Skin of body (tissue), 2 donors: Measurements from ENCODE around the gene PIP5KL1. TPM values are rescaled to one million over a fixed set of nuclear protein-coding genes. Genes with fewer than 3 reads are reported as not detected.

Experiments used
- DNase-seq: peaks from one replicate; lab custom pipeline; 2025; lab: John Stamatoyannopoulos, UW
- total RNA-seq: library from RNA; depleted of rRNA; stranded (reverse); fragments of >200 nt; gene quantifications from one replicate; pipeline ENCODE4 v1.2.3, GENCODE V29; 2014

PIP5KL1 gene, protein sequence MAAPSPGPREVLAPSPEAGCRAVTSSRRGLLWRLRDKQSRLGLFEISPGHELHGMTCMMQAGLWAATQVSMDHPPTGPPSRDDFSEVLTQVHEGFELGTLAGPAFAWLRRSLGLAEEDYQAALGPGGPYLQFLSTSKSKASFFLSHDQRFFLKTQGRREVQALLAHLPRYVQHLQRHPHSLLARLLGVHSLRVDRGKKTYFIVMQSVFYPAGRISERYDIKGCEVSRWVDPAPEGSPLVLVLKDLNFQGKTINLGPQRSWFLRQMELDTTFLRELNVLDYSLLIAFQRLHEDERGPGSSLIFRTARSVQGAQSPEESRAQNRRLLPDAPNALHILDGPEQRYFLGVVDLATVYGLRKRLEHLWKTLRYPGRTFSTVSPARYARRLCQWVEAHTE
- 1.2 TPM for total RNA-seq

DNA sequence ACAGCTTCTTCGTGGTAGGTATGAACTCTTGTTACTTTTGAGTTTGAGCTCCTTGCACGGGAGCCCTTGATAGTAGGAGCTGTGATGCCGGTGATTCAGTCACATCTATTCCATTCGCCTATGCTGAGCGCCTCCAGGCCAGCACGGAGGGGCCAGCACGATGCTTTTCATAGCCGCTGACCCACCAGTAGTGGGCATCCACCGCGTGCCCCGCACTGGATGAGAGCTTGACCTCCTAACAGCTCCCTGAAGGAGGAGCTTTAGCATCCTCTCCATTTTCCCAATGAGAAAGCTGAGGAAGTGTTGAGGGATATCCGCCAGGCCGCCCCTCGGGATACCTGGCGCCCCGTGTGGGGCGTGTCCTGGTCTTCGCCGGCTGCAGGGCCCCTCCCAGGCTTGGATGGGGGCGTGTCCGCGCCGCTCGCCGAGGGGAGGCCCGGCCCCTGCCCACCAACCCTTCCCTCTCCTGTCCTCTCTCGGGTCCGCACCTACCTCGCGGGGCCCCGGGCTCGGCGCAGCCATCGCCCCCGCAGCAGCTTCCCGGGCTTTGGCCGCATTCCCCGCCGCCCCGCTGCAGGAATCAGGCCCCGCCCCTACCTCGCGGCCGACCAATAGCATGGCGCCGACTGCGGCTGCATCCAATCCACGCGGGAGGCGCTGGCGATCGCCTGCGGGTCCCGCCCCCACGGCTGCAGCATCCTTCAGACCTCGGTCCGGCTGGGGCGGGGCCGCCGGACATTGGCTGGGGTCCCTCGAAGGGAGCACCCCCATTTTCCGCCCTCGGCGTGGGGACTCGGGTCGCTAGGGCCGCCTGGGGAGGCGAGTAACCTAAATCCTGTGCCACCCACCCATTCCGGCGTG lies at the start of gene PIP5KL1:
Gene PIP5KL1, minus strand, starts transcription at position 547 of the 861 bp plus-strand sequence. Its CDS starts 25 bp downstream, at position 522.
- DNase-seq = peak; percentile 37

DNA sequence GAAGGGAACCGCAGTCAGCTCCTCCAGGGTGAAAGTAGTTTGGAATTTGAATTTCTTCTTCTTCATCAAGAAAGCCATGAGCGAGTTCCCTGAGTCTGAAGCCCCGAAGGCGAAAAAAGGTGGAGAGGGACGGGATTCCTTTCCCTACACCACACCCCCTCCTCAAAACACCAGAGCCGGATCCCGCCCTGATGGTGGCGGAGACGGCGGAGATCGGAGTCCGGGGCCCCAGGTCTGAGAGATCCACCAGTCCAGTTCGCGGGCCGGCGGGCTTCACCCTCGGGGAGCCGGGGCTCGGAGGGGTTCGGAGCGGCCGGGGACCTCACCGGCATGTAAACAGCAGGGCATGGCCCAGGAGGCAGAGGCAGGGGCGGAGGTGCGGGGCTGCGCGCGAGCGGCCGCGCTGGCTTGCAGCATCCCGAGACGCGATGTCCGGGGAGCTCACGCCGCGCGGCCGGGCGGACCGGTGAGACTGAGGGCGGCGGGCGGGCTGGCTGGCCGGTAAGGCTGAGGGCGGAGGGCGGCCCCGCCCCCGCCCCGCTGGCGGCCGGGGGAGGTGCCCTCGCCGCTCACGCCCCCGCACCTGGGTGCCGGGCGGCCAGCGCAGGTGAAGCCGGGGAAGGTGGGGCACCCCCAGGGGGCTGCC lies 49.6 kb upstream of the PIP5KL1 start:
- DNase-seq = no peak

DNA sequence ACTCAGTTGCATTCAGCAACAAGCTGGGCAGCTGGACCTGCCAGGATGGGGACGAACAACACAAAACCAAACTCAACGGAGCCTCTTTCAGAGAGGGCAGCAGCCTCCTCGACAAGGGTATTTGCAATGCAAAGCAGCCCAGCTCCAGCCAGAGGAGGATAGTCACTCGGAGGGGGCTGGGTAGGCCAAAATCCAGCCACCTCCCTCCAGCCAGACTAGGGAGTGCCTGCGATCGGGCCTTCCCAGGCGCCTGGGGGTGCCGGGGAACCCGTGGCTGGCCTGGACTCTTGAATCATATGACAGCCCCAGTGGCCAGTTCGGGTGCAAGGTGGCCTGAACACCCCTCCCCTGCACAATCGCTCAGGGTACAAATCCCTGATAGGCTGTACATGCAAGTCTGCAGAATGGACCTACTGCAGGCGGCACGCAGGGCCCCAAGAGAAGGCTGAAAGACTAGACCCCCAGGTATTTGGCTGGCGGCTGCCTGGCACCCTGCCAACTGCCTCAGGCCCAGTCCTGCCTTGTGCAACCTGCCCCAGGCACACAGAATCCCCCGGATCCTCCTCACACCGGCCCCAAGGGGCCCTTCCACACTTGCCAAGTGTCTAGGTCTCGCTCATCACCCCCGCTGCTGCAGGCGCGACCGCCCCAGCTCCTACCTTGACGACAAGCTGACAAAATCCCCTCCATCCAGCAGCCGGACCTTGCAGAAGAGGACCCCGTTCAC lies 48.9 kb upstream of the PIP5KL1 start:
- DNase-seq = no peak

DNA sequence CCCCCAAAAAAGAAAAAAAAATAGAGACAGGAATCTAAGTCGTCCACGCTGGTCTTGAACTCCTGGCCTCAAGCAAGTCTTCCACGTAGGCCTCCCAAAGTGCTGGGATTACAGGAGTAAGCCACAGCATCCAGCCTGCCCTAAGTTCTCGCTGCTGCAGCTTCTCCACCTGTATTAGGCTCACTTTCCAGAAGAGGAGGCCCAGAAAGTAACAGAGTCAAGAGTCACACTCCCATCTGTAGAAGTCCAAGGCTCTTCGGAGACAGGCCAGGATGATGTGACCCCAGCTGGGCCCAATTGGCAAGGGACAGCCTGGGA lies 48.4 kb upstream of the PIP5KL1 start:
- DNase-seq = no peak

DNA sequence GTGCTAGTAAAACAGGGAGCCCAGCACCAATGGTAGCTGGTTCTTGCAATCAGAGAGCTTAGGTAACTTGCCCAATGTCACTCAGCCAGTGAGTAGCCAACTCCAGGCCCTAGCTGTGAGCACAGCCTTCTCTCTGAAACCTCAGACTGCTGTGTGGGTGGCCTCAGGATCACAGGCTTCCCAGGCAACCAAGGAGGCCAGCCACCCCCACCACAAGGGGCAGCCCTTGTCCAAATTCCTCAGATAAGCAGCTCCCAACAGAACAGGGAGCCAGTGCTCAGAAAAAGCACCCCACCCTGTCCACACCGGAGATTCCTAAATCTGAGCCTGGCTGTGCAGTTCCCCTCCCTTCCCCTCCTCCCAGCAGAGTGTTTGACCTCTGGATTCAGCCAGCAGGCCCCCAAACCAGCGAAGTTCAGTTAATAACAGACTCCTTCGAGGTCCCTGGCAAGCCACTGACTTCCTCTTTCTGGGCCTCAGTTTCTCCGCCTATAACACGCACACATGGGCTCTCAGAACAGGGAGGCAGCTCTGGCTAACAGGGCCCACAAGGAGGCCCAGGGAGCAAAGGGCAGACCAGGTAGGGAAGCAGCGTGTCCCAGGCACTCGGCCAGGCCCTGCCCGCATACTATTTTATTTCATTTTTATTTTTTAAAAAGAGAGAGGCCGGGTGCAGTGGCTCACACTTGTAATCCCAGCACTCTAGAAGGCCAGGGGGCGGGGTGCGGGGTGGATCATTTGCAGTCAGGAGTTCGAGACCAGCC lies 47.5 kb upstream of the PIP5KL1 start:
- DNase-seq = no peak

DNA sequence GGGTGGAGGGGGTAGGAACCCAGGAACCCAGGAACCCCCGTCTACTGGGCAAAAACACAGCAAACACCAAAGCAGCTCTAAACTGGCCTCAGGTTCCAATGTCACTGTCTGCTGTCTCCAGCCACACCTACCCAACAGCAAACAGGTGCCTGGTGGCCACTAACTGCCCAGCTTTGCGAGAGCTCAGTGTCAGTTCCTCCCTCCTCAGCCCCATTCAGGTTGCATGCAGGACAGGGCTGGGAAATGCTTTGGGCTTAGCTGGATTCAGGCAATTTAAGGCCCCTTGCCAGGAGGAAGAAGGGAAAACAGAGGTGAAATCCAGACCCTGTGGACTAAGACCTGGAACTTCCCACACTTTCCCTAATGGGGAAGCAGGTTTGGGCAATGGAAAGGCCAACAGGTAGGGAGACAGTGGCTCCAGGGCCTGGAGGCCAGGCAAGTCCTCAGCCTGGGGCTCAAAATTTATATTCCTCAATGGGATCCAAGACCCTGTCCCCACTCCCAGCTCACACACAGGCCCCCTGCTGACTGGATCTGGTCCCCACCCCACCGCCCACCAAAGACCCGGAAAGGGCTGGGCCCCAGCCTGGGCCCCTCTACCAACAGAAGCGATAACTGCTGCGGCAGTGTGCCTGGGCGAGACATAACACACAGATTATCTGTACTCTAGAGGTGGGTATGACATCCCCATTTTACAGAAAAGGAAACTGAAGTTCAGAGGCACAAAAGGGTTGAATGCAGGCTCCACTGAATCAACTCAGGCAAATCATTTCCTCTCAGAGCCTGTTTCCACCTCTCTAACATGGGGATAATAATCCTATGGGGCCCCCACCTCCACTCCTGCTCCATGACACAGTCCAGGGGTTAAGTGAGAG lies 46.7 kb upstream of the PIP5KL1 start:
- DNase-seq = no peak

DNA sequence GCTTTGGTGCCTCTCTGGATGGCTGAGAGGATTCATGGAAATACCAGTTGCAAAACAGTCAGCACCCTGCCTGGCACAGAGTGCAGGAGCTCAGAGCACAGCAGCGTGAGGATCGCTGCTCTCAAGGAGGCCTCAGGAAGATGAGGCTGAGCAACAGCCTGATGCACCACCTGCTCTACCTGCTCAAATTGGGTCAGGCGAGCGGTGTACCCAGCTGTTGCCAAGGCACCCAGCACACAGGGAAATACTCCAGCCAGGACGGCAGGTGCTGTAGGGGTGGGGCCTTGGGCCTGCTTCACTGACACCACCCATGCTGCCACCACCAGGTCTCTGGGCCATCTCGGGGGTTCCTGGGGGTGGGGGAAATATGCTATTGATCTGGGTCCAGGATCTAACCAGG lies 45.9 kb upstream of the PIP5KL1 start:
- no peak for DNase-seq

DNA sequence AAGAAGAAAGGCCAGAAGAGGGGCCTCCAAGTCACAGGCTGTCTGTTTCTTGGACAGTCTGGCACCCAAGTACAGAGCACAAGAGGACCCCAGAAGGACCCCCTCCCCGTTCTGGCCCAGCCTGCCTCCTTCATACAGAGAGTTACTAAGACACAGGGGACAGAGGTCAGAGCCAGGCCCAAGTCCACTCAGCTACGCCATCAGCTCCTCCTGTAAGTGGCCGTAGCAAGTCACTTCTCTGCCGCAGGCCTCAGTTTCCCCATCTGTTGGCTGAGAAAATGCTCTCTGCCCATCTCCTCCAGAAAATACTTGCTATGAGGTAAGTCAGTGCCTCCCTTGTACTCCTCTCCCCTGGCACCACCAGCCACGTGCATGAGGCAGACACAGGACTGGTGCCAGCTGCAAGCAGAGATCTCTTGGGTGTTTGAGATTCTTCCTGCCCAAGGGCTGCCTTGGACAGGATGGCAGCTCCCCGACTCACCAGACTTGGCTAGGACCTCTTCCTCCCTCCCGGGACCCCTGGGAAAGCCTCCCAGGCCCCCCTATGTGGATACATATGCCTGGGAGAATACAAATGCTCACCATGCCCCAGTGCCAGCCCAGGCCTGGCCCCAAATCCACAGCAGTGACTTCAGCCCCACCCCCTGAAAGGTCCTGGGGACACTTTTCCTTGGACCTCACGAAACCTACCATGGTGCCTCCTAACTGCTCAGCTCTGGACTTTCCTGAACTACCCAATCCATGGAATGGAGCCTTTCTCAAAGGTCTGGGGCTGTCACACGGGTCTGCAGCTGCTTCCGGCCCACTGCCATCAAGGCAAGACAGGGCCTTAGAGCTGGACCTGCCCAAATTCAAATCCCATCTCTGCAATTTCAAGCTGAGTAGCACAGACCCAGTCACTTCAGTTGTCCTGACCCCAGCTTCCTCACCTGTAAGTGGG lies 45.1 kb upstream of the PIP5KL1 start:
- no peak for DNase-seq

DNA sequence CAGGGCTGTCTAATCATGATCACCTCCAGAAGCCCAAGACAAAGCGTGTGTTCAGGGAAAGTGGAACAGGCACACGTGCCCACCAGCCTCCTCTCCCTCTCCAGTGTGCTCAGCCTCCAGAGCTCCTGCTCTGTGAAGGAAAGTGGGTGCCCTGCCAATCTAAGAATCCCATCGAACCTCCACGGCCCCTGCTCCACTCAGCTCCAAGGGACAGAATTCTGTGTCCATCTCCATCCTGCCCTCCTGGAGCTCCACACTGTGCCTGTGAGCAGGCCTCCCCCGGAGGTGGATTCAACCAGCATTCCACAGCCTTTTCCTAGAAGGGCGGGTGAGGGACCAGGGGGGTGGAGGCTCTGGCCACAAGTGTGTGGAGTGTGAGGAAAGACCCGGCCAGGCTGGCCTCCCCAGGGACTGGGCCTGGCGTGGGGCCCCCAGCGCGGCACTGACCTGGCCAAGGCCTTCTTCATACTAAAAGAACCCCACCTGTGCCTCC lies 44.2 kb upstream of the PIP5KL1 start:
- no peak for DNase-seq

DNA sequence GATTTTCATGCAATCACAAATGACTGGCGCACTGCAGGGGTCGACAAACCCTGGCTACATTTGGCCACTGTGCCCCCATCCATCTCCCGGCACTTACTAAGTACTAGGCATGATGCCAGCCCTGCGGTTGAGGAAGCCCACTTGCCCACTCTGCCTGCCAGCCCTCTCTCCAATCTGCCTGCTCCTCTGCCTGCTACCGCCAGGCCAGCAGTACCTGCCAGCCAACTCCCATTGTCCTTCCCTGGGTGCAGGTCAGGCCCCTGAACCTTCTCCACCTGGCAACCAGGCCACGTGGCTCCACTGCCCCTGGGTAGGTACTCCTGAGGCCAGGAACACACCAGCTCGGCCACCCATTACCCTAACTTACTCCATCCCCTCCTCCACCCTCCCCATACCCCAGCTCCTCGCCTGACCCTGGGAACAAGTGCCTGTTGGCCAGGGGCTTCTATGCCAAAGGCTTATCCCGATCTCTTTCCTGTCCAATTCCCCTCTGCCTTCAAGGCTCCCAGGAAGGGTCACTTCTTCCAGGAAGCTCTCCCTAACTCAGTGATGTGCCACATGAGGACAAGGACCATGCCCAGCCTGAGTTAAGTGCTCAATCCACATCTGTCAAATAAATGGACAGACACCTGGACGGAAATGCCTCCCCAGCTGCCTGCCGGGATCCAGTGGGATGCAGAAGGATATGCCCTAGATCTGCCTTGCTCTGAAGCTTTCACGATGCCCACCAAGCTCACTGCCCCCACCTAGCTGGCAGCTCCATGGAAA lies 43.6 kb upstream of the PIP5KL1 start:
- no peak for DNase-seq

DNA sequence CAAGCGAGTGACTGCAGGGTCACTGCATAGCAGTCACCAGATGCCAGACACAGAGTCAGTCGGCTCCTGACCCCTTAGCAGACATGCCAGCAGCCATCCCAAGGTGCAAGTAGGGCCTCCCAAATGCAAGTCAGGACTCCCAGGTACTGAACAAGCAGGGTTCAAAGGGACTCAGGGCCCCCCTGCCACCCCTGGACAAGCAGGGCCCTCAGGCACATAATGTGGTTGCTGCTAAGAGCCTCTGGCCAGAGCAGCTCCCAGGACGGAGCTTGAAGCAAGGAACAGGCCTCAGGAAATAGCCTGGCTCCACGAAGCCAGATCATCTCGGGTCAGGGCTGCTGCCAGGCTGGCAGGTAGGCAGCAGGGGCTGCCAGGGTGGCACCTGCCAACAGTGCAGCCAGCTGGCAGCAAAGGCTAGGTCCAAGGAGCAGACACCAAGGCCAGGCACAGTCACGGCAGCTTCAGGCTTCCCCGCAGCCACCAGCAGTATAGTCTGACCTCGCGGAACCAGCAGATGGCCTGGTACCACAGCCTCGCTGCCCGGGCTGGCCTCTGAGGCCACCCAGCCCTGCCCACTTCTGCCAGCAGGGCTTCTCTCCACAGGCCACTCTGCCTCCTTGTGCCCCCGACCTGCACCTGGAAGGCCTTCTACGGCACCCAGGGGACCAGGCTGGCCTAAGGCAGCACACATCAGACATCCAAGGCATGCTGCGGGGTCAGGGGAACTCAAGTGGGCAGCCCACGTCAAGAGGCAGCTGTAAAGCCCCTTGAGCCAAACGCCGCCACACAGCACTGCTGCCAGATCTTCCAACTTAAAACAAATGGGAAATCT lies 42.8 kb upstream of the PIP5KL1 start:
- DNase-seq = no peak

DNA sequence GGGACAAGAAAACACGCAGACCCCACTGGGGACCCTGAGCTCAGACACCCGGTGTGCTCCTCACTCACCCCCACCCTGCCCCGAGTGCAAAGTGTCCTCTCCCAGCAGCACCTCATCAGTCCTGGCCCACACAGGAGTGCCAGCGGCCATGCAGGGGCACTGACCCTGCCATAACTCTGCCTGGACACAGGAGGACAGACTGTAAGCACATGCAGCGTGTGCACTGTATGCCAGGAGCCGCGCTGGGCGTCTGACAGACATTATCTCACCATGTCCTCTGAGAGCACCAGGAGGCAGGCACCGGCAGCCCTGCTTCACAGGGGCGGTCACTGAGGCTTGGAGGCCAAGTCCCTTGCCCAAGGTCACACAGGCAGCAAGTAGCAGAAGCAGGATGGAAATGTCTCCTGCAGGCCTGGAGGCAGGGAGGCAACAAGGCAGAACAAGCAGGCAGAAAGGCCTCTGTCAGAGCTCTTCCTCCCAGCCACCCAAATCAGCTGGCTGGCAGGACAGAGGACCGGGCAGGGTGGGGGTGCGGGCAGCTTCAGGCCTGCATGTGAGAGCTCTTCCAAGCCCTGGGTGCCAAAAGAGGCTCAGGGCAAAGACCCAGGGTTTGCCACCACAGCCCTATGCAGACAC lies 41.8 kb upstream of the PIP5KL1 start:
- no peak for DNase-seq

DNA sequence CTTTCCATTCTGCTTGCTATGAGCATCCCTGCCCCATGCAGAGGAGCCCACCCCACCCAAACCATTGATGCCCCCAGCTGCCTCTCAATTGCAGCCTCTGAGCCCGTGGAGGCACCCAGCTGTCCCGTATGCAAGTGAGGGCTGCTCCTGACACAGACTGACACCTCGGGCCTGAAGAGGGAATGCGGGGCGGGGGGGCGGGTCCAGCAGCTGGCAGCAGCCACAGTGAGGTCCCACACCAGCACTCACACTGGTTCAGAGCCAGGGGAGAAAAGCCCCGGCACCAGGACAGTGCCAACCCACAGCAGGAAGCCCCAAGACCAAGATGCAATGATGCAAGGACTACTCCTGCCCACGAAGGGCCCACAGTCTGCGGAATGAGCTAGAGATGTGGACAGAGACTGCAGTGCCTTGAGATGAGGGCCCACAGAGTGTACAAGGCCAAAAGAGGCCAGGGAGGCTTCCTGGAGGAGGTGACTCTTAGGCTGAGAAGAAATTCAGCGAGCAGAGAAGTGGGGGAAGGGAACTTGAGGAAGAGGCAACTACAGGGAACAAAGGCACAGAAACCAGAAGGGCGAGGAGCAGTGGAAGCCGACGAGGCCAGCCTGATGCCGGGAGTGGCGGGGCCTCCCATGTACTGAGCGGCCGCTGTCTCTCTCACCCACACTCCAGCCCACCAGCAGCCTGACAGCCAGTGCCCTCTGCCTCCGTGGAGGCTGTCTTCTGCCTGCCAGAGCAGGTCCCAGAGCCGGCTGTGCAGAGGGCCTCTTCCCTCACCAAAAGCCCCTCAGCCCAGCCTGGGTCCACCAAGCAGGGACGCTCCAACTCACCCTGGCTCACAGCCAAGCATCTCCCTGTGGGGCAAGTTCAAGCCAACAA lies 41.0 kb upstream of the PIP5KL1 start:
- DNase-seq = no peak

DNA sequence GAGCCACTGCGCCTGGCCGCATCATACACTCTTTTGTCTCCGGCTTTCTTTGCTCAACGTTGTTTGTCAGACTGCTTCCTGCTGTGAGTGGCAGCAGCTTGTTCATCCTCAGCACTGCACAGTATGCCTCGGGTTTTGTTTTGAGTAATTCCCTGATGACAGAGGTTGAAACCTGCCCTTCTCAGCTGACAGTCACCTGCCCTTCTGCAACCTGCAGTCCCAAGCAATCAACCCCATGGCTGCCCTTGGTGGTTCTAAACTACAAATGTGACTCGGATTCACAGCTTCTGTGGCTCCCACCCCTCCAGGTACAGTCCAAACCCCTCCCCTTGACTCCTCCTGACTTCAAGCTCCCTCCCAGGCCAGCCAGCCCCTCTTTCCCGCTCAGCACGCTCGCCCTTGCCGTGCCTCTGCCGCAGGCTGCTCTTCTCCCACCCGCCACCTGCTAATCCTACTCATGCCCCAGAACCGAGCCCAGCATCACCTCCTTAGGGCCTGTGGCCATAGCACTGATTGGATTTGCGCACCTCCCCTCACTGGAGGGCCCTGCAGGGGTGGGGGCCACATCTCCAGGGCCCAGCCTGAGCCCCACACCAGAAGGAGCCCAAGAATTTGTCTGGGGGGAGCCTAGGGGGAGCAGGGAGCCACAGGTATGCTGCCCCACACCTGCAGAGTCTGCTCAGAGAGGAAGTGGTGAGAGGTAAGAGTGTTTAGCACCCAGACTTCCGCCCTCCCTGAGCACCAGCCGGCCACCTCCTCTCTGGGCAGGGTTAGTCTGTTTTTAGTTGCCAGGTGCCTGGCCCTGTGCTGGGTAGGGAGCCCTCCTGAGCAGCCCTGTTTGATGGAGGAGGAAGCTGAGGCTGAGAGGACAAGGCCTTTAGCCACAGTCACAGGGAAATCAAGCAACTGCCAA lies 40.1 kb upstream of the PIP5KL1 start:
- no peak for DNase-seq
